ENCODE data around the gene ZNF500. TPM values are rescaled to one million over a fixed set of nuclear protein-coding genes. Genes with fewer than 3 reads are reported as not detected.

The ZNF500 gene
- polyA plus RNA-seq, 1 of the 3 experiments (the other 2 are of a cell fraction) = 6.3 TPM

DNA sequence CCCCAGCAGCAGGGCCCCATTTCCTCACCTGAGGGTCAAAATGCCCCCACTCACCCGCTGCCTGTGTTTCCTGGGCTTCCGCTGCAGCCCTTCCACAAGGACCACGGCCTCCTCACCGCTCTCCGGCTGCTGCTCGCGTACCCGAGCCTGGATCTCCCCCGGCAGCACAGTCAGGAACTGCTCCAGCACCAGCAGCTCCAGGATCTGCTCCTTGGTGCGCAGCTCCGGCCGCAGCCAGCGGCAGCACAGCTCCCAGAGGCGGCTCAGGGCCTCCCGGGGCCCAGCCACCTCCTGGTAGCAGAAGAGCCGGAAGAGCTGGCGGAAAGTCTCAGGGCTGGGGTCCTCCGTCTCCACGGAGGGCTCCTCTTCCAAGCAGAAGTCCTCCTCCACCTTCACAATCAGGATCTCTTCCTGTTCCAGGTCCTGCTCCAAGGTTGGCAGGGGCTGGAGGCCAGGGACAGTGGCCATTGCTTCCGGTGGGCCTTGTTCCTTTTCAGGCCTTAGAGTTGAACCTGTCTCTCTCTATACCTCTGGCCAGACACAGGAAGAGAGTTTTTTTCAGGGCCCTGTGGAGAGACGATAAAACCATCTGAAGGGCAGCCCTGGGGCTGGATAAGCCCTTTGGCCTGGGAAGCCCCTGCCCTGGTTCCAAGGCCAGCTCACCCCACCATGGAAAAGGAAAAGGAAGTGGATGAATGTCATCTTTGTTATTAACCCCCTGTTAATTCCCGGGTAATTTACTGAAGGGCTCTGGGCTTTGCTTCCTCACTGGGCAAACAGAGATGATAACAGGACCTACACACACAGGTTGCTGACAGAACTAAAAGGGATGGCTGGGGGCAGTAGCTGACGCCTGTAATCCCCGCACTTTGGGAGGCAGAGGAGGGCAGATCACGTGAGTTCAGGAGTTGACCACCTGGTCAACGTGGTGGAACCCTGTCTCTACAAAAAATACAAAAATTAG lies 1.2 kb downstream of the ZNF500 start (continued):
- TF ChIP-seq TCF12 (IDR thresholded peaks at IDR 0.05) (no peak), POLR2AphosphoS5 (IDR thresholded peaks at IDR 0.05; ENCODE audit: low read depth, low read length) (no peak), EZH2phosphoT487 (IDR thresholded peaks at IDR 0.05; ENCODE audit: borderline replicate concordance, low read depth) (no peak), TAF1 (IDR thresholded peaks at IDR 0.05; ENCODE audit: borderline replicate concordance, low read depth, low read length) (no peak), MXI1 (IDR thresholded peaks at IDR 0.05; ENCODE audit: low read depth, low read length) (no peak), RCOR1 (IDR thresholded peaks at IDR 0.05; ENCODE audit: low read length) (no peak), ELF1 (IDR thresholded peaks at IDR 0.05) (no peak), FOXM1 (IDR thresholded peaks at IDR 0.05; ENCODE audit: low read depth) (no peak)

DNA sequence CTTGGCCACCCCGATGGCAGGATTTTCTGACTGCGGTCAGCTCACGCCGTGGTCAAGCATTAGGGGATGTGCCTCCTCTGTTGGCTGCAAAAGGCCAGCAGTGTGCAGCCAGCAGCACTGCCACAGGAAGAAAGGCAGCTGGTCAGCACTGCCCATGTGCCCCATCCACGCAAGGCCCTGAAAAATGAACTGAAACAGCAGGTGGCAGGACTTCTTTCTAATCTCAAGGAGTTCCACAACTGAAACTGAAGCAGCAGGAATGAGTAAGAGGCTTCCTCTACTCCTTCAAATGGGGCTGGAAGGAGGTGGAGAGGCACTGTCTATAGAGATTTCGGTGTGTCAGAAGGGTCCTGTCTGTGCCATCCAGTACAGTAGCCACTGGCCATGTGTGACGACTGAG lies 3.2 kb downstream of the ZNF500 start:
- Histone ChIP-seq H3K9me2 (no peaks in the 10 kb centered on the region), H3K27ac (ENCODE audit: low read depth in 2 of 2, low read length in 1 of 2) (no peak overlapping the region), H3K4me1 (ENCODE audit: control insufficient read depth in 1 of 2, insufficient read depth in 2 of 2, low read depth in 1 of 2, low read length in 1 of 2) (peaks cover 5 to 13% of the 10 kb centered on the region in 2 experiments; a peak in 2 of 4 replicates), H3K27me3 (ENCODE audit: insufficient read depth) (no peaks in the 10 kb centered on the region), H3K9ac (no peak overlapping the region), H3K9me3 (no peaks in the 10 kb centered on the region), H2AFZ (ENCODE audit: low read depth) (no peak overlapping the region), H3K4me2 (no peak overlapping the region), H4K20me1 (ENCODE audit: insufficient read depth) (no peaks in the 10 kb centered on the region), H3K4me3 (ENCODE audit: low read depth in 2 of 2, low read length in 1 of 2) (no peak overlapping the region), H3K36me3 (replicated peaks in 1 of 2; ENCODE audit: control insufficient read depth in 1 of 2, insufficient read depth in 2 of 2, low read length in 1 of 2) (peaks cover 5 to 37% of the 10 kb centered on the region in 2 experiments), H3K79me2 (ENCODE audit: insufficient read depth) (peaks cover 40% of the 10 kb centered on the region), H3F3A (replicated peaks; ENCODE audit: insufficient read depth) (peaks cover 3% of the 10 kb centered on the region)
- TF ChIP-seq RFX5 (IDR thresholded peaks at IDR 0.05; ENCODE audit: low read length) = no peak
- TF ChIP-seq, protein P1, sequence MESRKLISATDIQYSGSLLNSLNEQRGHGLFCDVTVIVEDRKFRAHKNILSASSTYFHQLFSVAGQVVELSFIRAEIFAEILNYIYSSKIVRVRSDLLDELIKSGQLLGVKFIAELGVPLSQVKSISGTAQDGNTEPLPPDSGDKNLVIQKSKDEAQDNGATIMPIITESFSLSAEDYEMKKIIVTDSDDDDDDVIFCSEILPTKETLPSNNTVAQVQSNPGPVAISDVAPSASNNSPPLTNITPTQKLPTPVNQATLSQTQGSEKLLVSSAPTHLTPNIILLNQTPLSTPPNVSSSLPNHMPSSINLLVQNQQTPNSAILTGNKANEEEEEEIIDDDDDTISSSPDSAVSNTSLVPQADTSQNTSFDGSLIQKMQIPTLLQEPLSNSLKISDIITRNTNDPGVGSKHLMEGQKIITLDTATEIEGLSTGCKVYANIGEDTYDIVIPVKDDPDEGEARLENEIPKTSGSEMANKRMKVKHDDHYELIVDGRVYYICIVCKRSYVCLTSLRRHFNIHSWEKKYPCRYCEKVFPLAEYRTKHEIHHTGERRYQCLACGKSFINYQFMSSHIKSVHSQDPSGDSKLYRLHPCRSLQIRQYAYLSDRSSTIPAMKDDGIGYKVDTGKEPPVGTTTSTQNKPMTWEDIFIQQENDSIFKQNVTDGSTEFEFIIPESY (IDR thresholded peaks at IDR 0.05; ENCODE audit: borderline replicate concordance, low read depth) = no peak
- TF ChIP-seq, protein P2, sequence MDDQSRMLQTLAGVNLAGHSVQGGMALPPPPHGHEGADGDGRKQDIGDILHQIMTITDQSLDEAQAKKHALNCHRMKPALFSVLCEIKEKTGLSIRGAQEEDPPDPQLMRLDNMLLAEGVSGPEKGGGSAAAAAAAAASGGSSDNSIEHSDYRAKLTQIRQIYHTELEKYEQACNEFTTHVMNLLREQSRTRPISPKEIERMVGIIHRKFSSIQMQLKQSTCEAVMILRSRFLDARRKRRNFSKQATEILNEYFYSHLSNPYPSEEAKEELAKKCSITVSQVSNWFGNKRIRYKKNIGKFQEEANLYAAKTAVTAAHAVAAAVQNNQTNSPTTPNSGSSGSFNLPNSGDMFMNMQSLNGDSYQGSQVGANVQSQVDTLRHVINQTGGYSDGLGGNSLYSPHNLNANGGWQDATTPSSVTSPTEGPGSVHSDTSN (IDR thresholded peaks at IDR 0.05) = no peak
- no peak for TF ChIP-seq TCF12 (IDR thresholded peaks at IDR 0.05)
- no peak for TF ChIP-seq RXRA (IDR thresholded peaks at IDR 0.05; ENCODE audit: borderline replicate concordance, low read depth)
- no peak for TF ChIP-seq POLR2AphosphoS5 (IDR thresholded peaks at IDR 0.05; ENCODE audit: low read depth, low read length)
- no peak for TF ChIP-seq EZH2phosphoT487 (IDR thresholded peaks at IDR 0.05; ENCODE audit: borderline replicate concordance, low read depth)
- TF ChIP-seq ELF1 (IDR thresholded peaks at IDR 0.05) = no peak
- TF ChIP-seq GABPA (IDR thresholded peaks at IDR 0.05; ENCODE audit: low read depth) = no peak
- no peak for TF ChIP-seq TEAD4 (IDR thresholded peaks at IDR 0.05; ENCODE audit: borderline replicate concordance, insufficient read depth)
- TF ChIP-seq, protein P3, sequence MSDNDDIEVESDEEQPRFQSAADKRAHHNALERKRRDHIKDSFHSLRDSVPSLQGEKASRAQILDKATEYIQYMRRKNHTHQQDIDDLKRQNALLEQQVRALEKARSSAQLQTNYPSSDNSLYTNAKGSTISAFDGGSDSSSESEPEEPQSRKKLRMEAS (IDR thresholded peaks at IDR 0.05; ENCODE audit: low read depth) = no peak
- TF ChIP-seq, protein P4, sequence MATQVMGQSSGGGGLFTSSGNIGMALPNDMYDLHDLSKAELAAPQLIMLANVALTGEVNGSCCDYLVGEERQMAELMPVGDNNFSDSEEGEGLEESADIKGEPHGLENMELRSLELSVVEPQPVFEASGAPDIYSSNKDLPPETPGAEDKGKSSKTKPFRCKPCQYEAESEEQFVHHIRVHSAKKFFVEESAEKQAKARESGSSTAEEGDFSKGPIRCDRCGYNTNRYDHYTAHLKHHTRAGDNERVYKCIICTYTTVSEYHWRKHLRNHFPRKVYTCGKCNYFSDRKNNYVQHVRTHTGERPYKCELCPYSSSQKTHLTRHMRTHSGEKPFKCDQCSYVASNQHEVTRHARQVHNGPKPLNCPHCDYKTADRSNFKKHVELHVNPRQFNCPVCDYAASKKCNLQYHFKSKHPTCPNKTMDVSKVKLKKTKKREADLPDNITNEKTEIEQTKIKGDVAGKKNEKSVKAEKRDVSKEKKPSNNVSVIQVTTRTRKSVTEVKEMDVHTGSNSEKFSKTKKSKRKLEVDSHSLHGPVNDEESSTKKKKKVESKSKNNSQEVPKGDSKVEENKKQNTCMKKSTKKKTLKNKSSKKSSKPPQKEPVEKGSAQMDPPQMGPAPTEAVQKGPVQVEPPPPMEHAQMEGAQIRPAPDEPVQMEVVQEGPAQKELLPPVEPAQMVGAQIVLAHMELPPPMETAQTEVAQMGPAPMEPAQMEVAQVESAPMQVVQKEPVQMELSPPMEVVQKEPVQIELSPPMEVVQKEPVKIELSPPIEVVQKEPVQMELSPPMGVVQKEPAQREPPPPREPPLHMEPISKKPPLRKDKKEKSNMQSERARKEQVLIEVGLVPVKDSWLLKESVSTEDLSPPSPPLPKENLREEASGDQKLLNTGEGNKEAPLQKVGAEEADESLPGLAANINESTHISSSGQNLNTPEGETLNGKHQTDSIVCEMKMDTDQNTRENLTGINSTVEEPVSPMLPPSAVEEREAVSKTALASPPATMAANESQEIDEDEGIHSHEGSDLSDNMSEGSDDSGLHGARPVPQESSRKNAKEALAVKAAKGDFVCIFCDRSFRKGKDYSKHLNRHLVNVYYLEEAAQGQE (IDR thresholded peaks at IDR 0.05; ENCODE audit: low read depth, low read length) = no peak
- TF ChIP-seq, protein P5, sequence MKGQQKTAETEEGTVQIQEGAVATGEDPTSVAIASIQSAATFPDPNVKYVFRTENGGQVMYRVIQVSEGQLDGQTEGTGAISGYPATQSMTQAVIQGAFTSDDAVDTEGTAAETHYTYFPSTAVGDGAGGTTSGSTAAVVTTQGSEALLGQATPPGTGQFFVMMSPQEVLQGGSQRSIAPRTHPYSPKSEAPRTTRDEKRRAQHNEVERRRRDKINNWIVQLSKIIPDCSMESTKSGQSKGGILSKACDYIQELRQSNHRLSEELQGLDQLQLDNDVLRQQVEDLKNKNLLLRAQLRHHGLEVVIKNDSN (IDR thresholded peaks at IDR 0.05; ENCODE audit: borderline replicate concordance, low read depth) = no peak
- TF ChIP-seq GATA2 (CRISPR knock-in tag; IDR thresholded peaks at IDR 0.05) = no peak
- TF ChIP-seq NRF1 (IDR thresholded peaks at IDR 0.05; ENCODE audit: low read depth, low read length) = no peak
- TF ChIP-seq RCOR1 (IDR thresholded peaks at IDR 0.05; ENCODE audit: low read length) = no peak
- no peak for TF ChIP-seq MXI1 (IDR thresholded peaks at IDR 0.05; ENCODE audit: low read depth, low read length)
- DNase-seq = no peak
- POLR2A ChIA-PET = no interaction called here
- CTCF ChIA-PET = no interaction called here
- 94% methylated on average over 7 of the region's 7 CpGs for WGBS (ENCODE audit: low lambda C conversion rate)

Measured in SK-N-SH (cell line).